ENCODE results near the gene CNOT8. TPM values are rescaled to one million over a fixed set of nuclear protein-coding genes. Genes with fewer than 3 reads are reported as not detected.

The CNOT8 gene
- total RNA-seq, 1 experiment from 2014 or later, result 72.3 TPM

DNA sequence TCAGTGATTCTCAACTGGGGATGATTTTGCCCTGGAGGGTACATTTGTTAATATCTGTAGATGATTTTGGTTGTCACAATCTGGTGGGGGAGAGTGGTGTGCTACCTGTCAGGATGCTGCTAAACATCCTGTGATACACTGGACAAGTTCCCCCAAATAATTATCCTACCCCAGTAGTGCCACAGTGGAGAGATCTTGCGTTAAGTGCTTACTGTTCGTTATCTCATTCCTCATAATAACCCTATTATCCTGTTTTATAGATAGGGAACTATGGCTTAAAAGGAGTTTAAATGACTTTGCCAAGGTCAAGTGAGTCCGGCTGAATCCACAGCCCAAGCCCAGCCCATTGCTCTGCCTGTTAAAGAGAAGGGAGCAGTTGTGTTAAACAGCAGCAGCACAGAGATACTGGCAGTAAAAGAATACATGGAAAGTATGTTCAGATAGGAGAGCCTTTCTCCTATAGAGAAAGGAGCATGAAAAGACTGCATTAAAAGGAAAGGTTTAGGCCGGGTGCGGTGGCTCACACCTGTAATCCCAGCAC, 15.4 kb downstream of the CNOT8 start:
- no peaks in the 10 kb centered on the region for H4K20me1 ChIP-seq (ENCODE audit: insufficient read depth)
- H2AFZ ChIP-seq, result no peak overlapping the region
- intact Hi-C loops (cut with micrococcal nuclease; ENCODE audit: unreplicated experiment), result no loop called here
- no peak overlapping the region for H3K27ac ChIP-seq
- H3K4me2 ChIP-seq, result no peak overlapping the region
- no peaks in the 10 kb centered on the region for H3K79me2 ChIP-seq (ENCODE audit: low read depth)
- TF ChIP-seq, protein P1, sequence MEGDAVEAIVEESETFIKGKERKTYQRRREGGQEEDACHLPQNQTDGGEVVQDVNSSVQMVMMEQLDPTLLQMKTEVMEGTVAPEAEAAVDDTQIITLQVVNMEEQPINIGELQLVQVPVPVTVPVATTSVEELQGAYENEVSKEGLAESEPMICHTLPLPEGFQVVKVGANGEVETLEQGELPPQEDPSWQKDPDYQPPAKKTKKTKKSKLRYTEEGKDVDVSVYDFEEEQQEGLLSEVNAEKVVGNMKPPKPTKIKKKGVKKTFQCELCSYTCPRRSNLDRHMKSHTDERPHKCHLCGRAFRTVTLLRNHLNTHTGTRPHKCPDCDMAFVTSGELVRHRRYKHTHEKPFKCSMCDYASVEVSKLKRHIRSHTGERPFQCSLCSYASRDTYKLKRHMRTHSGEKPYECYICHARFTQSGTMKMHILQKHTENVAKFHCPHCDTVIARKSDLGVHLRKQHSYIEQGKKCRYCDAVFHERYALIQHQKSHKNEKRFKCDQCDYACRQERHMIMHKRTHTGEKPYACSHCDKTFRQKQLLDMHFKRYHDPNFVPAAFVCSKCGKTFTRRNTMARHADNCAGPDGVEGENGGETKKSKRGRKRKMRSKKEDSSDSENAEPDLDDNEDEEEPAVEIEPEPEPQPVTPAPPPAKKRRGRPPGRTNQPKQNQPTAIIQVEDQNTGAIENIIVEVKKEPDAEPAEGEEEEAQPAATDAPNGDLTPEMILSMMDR (conservative IDR thresholded peaks at IDR 0.05), result no peak
- no peak for TF ChIP-seq EZH2 (IDR thresholded peaks at IDR 0.05; ENCODE audit: low read depth)
- no peaks in the 10 kb centered on the region for H3K9me2 ChIP-seq (ENCODE audit: insufficient read depth)
- no peaks in the 10 kb centered on the region for H3K4me1 ChIP-seq (replicated peaks; ENCODE audit: insufficient read depth)
- H3K4me3 ChIP-seq, result no peak overlapping the region
- POLR2A ChIA-PET (ENCODE audit: unreplicated experiment), result no interaction called here
- H3K36me3 ChIP-seq (ENCODE audit: low read depth), result peaks cover 38% of the 10 kb centered on the region
- no peaks in the 10 kb centered on the region for H3K27me3 ChIP-seq (ENCODE audit: insufficient read depth, low read depth)
- BruUV-seq (replicated peaks), result no TSS peak
- DNase-seq, result no peak
- peaks cover 14% of the 10 kb centered on the region for H3K9me3 ChIP-seq (ENCODE audit: insufficient read depth, low read depth)
- H3F3A ChIP-seq (ENCODE audit: insufficient read depth, low read depth), result peaks cover 6% of the 10 kb centered on the region; the same call in 1 of the 2 replicates
- CTCF ChIA-PET, result no interaction called here

DNA sequence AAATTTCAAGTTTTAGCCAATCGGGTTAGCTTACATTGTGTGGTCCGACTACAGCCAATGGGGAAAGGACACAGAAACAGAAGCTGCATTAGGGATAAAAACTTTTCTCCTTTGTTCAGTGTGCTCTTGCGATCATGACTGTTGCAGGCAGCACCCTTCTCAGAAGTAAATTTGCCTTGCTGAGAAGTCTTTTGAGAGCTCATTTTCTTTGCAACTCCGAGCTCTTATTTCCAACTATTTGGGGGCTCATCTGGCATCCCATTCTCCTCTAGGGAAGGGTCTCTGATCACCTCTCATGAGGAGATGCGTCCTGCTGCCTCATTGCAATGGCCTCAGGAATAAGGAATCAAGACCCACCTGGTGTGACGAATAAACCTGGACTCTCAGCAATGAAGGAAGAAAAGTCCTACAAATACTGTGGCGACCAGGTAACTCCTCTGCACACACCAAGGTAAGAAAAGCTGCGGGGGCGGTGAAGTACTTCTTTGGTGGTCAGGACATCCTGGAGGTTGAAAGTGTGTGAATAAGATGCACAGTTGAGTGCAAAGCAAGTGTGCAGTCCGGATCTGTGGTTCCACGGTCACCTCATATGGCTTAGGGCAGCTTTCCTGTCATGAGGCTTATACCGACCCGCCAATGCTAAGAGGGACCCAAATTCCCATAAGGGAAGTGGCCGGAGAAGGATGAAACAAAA, 20.4 kb downstream of the CNOT8 start:
- BruUV-seq (replicated peaks), result no TSS peak
- Histone ChIP-seq H3K4me3 (no peak overlapping the region), H3K27me3 (ENCODE audit: insufficient read depth, low read depth) (no peaks in the 10 kb centered on the region), H3K4me2 (no peak overlapping the region), H3K36me3 (ENCODE audit: low read depth) (peaks cover 18% of the 10 kb centered on the region), H4K20me1 (ENCODE audit: insufficient read depth) (no peaks in the 10 kb centered on the region), H3K9me2 (ENCODE audit: insufficient read depth) (no peaks in the 10 kb centered on the region), H3K9me3 (ENCODE audit: insufficient read depth, low read depth) (peaks cover 23% of the 10 kb centered on the region), H3F3A (ENCODE audit: insufficient read depth, low read depth) (peaks cover 6% of the 10 kb centered on the region; the same call in 1 of the 2 replicates), H3K79me2 (ENCODE audit: low read depth) (no peaks in the 10 kb centered on the region), H3K27ac (no peak overlapping the region), H3K4me1 (replicated peaks; ENCODE audit: insufficient read depth) (no peaks in the 10 kb centered on the region), H2AFZ (no peak overlapping the region)
- DNase-seq, result no peak
- CTCF ChIA-PET, result no interaction called here
- no peak for TF ChIP-seq EZH2 (IDR thresholded peaks at IDR 0.05; ENCODE audit: low read depth)
- TF ChIP-seq, protein P1 (conservative IDR thresholded peaks at IDR 0.05), result no peak
- POLR2A ChIA-PET (ENCODE audit: unreplicated experiment), result no interaction called here
- intact Hi-C loops (cut with micrococcal nuclease; ENCODE audit: unreplicated experiment), result no loop called here

DNA sequence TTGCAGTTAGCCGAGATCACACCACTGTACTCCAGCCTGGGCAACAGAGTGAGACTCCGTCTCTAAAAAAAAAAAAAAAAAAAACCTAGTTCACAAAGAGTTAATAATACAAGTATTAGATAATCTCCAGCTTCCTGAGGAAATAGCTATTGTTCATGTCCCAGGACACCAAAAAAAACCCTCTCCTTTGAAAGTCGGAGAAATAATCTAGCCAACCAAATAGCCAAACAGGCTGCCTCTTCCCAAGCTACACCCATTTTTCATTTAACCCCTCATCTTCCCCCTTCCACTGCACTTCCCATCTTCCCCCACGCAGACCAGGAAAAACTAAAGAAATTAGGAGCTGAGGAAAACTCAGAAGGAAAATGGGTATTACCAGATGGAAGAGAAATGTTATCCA, 23.6 kb downstream of the CNOT8 start:
- Histone ChIP-seq H3K9me3 (ENCODE audit: insufficient read depth, low read depth) (peaks cover 41% of the 10 kb centered on the region), H3F3A (ENCODE audit: insufficient read depth, low read depth) (no peaks in the 10 kb centered on the region; the same call in 1 of the 2 replicates), H4K20me1 (ENCODE audit: insufficient read depth) (no peaks in the 10 kb centered on the region), H3K4me3 (no peak overlapping the region), H3K9me2 (ENCODE audit: insufficient read depth) (no peaks in the 10 kb centered on the region), H3K4me1 (replicated peaks; ENCODE audit: insufficient read depth) (no peaks in the 10 kb centered on the region), H3K36me3 (ENCODE audit: low read depth) (peaks cover 16% of the 10 kb centered on the region), H3K4me2 (no peak overlapping the region), H3K27me3 (ENCODE audit: insufficient read depth, low read depth) (no peaks in the 10 kb centered on the region), H3K79me2 (ENCODE audit: low read depth) (no peaks in the 10 kb centered on the region), H2AFZ (no peak overlapping the region), H3K27ac (no peak overlapping the region)
- CTCF ChIA-PET, result no interaction called here
- BruUV-seq (replicated peaks), result no TSS peak
- TF ChIP-seq, protein P1 (conservative IDR thresholded peaks at IDR 0.05), result no peak
- no peak for TF ChIP-seq EZH2 (IDR thresholded peaks at IDR 0.05; ENCODE audit: low read depth)
- intact Hi-C loops (cut with micrococcal nuclease; ENCODE audit: unreplicated experiment), result no loop called here
- POLR2A ChIA-PET (ENCODE audit: unreplicated experiment), result no interaction called here
- no peak for DNase-seq
